Measurements from ENCODE around the gene PSME1.

PSME1 gene

DNA sequence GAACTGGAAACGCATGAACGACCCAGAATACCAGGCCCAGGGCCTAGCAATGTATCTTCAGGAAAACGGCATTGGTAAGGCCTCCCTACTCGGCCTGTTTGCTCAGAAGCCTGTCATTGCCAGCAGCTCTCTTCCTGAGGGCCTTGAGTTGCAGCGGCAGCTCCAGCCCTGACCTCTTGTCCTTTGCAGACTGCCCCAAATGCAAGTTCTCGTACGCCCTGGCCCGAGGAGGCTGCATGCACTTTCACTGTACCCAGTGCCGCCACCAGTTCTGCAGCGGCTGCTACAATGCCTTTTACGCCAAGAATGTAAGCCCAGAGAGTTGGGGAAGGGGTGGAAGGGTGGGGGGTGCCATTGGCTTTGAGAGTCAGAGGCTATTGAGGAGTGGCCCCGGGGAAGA is 21.3 kb downstream of the PSME1 start:
- no peak overlapping the region for H2AFZ ChIP-seq (ENCODE audit: low read depth, low read length, severe bottlenecking)
- no peak overlapping the region for H3K9ac ChIP-seq (ENCODE audit: low read length)
- no peaks in the 10 kb centered on the region for H3K27me3 ChIP-seq (ENCODE audit: low read length)
- H3K79me2 ChIP-seq (ENCODE audit: insufficient read depth, low read length), result peaks cover 10% of the 10 kb centered on the region; the same call in 1 of the 2 replicates
- no peak overlapping the region for H3K4me3 ChIP-seq (ENCODE audit: insufficient read depth, low read length, poor library complexity, severe bottlenecking)
- H3F3A ChIP-seq (ENCODE audit: insufficient read depth), result 0 out of 2 replicates have a peak, but pooled peaks cover 3% of the 10 kb centered on the region
- H4K20me1 ChIP-seq (ENCODE audit: low read depth, low read length), result no peaks in the 10 kb centered on the region
- no peaks in the 10 kb centered on the region for H3K9me2 ChIP-seq (replicated peaks; ENCODE audit: insufficient read depth, low read length)
- H3K36me3 ChIP-seq (ENCODE audit: low read length), result no peaks in the 10 kb centered on the region
- H3K4me2 ChIP-seq (ENCODE audit: low read depth, low read length, poor library complexity, severe bottlenecking), result no peak overlapping the region
- no peaks in the 10 kb centered on the region for H3K9me3 ChIP-seq (ENCODE audit: insufficient read depth, low read length)
- no peak overlapping the region for H3K27ac ChIP-seq (ENCODE audit: low read depth, low read length)
- TF ChIP-seq, protein P1, sequence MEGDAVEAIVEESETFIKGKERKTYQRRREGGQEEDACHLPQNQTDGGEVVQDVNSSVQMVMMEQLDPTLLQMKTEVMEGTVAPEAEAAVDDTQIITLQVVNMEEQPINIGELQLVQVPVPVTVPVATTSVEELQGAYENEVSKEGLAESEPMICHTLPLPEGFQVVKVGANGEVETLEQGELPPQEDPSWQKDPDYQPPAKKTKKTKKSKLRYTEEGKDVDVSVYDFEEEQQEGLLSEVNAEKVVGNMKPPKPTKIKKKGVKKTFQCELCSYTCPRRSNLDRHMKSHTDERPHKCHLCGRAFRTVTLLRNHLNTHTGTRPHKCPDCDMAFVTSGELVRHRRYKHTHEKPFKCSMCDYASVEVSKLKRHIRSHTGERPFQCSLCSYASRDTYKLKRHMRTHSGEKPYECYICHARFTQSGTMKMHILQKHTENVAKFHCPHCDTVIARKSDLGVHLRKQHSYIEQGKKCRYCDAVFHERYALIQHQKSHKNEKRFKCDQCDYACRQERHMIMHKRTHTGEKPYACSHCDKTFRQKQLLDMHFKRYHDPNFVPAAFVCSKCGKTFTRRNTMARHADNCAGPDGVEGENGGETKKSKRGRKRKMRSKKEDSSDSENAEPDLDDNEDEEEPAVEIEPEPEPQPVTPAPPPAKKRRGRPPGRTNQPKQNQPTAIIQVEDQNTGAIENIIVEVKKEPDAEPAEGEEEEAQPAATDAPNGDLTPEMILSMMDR (IDR thresholded peaks at IDR 0.05; ENCODE audit: insufficient read depth, low read length, poor library complexity, severe bottlenecking), result no peak
- TF ChIP-seq EZH2phosphoT487 (conservative IDR thresholded peaks at IDR 0.05; ENCODE audit: low read length), result no peak

DNA sequence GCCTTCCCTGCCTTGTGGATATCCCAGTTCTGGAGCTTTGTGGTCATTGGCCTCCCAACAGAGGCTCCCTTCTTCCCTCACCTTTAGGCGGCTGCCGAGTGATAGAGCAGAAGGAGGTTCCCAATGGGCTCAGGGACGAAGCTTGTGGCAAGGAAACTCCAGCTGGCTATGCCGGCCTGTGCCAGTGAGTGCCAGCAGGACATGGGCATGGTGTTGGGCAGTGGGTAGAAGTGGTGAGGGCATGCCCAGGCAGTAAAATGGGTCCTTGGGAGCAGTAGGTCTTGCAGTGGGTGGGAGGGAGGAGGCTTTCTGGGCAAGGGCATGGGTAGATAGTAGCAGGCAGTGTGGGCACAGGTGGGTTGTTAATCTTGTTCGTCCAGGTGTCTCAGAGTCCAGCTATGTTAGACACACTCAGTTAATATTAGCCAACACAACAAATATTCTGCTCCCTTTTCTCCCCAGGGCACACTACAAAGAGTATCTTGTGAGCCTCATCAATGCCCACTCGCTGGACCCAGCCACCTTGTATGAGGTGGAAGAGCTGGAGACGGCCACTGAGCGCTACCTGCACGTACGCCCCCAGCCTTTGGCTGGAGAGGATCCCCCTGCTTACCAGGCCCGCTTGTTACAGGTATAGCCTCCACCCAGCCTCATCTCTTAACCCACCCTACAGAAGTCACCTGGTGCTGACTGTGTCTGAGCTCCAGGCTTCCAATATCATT is 23.9 kb downstream of the PSME1 start:
- H3K27ac ChIP-seq (ENCODE audit: low read depth, low read length), result no peak overlapping the region
- no peaks in the 10 kb centered on the region for H3K36me3 ChIP-seq (ENCODE audit: low read length)

DNA sequence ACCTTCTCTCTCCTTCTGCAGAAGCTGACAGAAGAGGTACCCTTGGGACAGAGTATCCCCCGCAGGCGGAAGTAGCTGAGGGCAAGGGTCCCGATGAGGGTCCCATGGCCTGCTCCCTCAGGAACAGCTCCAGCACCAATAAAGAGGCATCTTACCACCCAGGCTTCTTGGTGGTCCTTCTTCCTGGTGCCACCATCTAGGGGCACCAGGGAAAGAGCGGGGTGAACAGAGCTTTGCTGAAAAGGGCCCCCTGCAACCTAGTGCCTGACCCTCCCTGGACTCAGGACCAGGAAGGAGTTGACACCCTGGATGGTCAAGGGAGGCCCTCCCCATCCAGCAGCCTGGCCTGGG is 24.5 kb downstream of the PSME1 start:
- Histone ChIP-seq H3K79me2 (ENCODE audit: insufficient read depth, low read length) (peaks cover 10% of the 10 kb centered on the region; the same call in 1 of the 2 replicates), H3K9ac (ENCODE audit: low read length) (peak overlapping the region; percentile 74; the same call in 1 of the 2 replicates), H3K4me2 (ENCODE audit: low read depth, low read length, poor library complexity, severe bottlenecking) (no peak overlapping the region)

More for the DNA sequence above, 23.9 kb downstream of the PSME1 start:
- no peak overlapping the region for H3K4me2 ChIP-seq (ENCODE audit: low read depth, low read length, poor library complexity, severe bottlenecking)
- H3K27me3 ChIP-seq (ENCODE audit: low read length), result no peaks in the 10 kb centered on the region
- H3K9me2 ChIP-seq (replicated peaks; ENCODE audit: insufficient read depth, low read length), result no peaks in the 10 kb centered on the region
- H3F3A ChIP-seq (ENCODE audit: insufficient read depth), result 0 out of 2 replicates have a peak, but pooled peaks cover 3% of the 10 kb centered on the region
- H4K20me1 ChIP-seq (ENCODE audit: low read depth, low read length), result no peaks in the 10 kb centered on the region
- H3K9me3 ChIP-seq (ENCODE audit: insufficient read depth, low read length), result no peaks in the 10 kb centered on the region
- TF ChIP-seq, protein P1 (IDR thresholded peaks at IDR 0.05; ENCODE audit: insufficient read depth, low read length, poor library complexity, severe bottlenecking), result no peak
- no peak overlapping the region for H3K9ac ChIP-seq (ENCODE audit: low read length)
- H2AFZ ChIP-seq (ENCODE audit: low read depth, low read length, severe bottlenecking), result no peak overlapping the region
- no peak overlapping the region for H3K4me3 ChIP-seq (ENCODE audit: insufficient read depth, low read length, poor library complexity, severe bottlenecking)
- H3K79me2 ChIP-seq (ENCODE audit: insufficient read depth, low read length), result peaks cover 10% of the 10 kb centered on the region; the same call in 1 of the 2 replicates

More for the DNA sequence above, 24.5 kb downstream of the PSME1 start:
- H3K9me2 ChIP-seq (replicated peaks; ENCODE audit: insufficient read depth, low read length), result no peaks in the 10 kb centered on the region
- H3K27ac ChIP-seq (ENCODE audit: low read depth, low read length), result peak overlapping the region; percentile 32; the same call in 1 of the 2 replicates
- no peaks in the 10 kb centered on the region for H3K9me3 ChIP-seq (ENCODE audit: insufficient read depth, low read length)
- H3K4me3 ChIP-seq (ENCODE audit: insufficient read depth, low read length, poor library complexity, severe bottlenecking), result no peak overlapping the region
- H3K36me3 ChIP-seq (ENCODE audit: low read length), result no peaks in the 10 kb centered on the region
- TF ChIP-seq, protein P1 (IDR thresholded peaks at IDR 0.05; ENCODE audit: insufficient read depth, low read length, poor library complexity, severe bottlenecking), result no peak
- TF ChIP-seq EZH2phosphoT487 (conservative IDR thresholded peaks at IDR 0.05; ENCODE audit: low read length), result no peak
- no peaks in the 10 kb centered on the region for H3K27me3 ChIP-seq (ENCODE audit: low read length)
- H4K20me1 ChIP-seq (ENCODE audit: low read depth, low read length), result no peaks in the 10 kb centered on the region
- no peak overlapping the region for H2AFZ ChIP-seq (ENCODE audit: low read depth, low read length, severe bottlenecking)
- 0 out of 2 replicates have a peak, but pooled peaks cover 3% of the 10 kb centered on the region for H3F3A ChIP-seq (ENCODE audit: insufficient read depth)

Data from SU-DHL-6 (cell line).